Stimulated activated CD4-positive, alpha-beta T cell treated with anti-CD3 and anti-CD28 coated beads, Interleukin-2, amount 100 ng/mL, for 48 hours (primary cell): ENCODE data around the gene PGA4.
"Not testable (repeated sequence)": the region's sequence is repeated elsewhere in the genome, so short reads cannot be mapped to it uniquely, and the experiment has no call there.

Experiments used
- DNase-seq, 2 donors: peaks; one replicate each; pipeline ENCODE4 v3.0.0-alpha.2; 2020

Gene PGA4

GRCh38 chr11:61222047-61222446, at the start of gene PGA4:
Gene PGA4, plus strand, starts transcription at chr11:61222347. Its CDS starts 54 bp downstream, at chr11:61222401.
- DNase-seq: not testable (repeated sequence)

GRCh38 chr11:61172356-61172755, 49.8 kb upstream of the PGA4 start:
- DNase-seq: no peak

- DNase-seq: no peak
These were observed 49.3 kb upstream of the PGA4 start for GRCh38 chr11:61172888-61173287.

GRCh38 chr11:61173456-61173855, 48.7 kb upstream of the PGA4 start:
- no peak for DNase-seq

GRCh38 chr11:61174273-61174672, 47.9 kb upstream of the PGA4 start:
- no peak for DNase-seq

GRCh38 chr11:61174949-61175348, 47.2 kb upstream of the PGA4 start:
- DNase-seq: no peak

- no peak for DNase-seq
These were observed 45.7 kb upstream of the PGA4 start for GRCh38 chr11:61176446-61176845.

- DNase-seq: not testable (repeated sequence)
These were observed 41.9 kb upstream of the PGA4 start for GRCh38 chr11:61180205-61180604.

GRCh38 chr11:61181489-61181888, 40.7 kb upstream of the PGA4 start:
- no peak for DNase-seq

GRCh38 chr11:61183645-61184044, 38.5 kb upstream of the PGA4 start:
- DNase-seq: no peak

GRCh38 chr11:61186504-61186903, 35.6 kb upstream of the PGA4 start:
- no peak for DNase-seq

GRCh38 chr11:61187505-61188130, 34.5 kb upstream of the PGA4 start:
- peak; percentile 81 to 84 for DNase-seq

- DNase-seq: no peak
These were observed 32.2 kb upstream of the PGA4 start for GRCh38 chr11:61189933-61190332.

GRCh38 chr11:61193596-61193995, 28.6 kb upstream of the PGA4 start:
- no peak for DNase-seq

- DNase-seq: no peak
These were observed 27.9 kb upstream of the PGA4 start for GRCh38 chr11:61194169-61194671.

- no peak for DNase-seq
These were observed 27.0 kb upstream of the PGA4 start for GRCh38 chr11:61194981-61195695.

GRCh38 chr11:61195719-61196118, 26.4 kb upstream of the PGA4 start:
- DNase-seq: no peak

- DNase-seq: no peak
These were observed 23.8 kb upstream of the PGA4 start for GRCh38 chr11:61198361-61198760.

- no peak for DNase-seq
These were observed 23.1 kb upstream of the PGA4 start for GRCh38 chr11:61198948-61199523.

GRCh38 chr11:61201476-61201875, 20.7 kb upstream of the PGA4 start:
- DNase-seq: no peak

- not testable (repeated sequence) for DNase-seq
These were observed 19.0 kb upstream of the PGA4 start, which contains the start of gene PGA3 for GRCh38 chr11:61202950-61203746. Gene PGA3, plus strand, starts transcription at chr11:61203515. Its CDS starts 50 bp downstream, at chr11:61203565.

GRCh38 chr11:61203873-61204272, 18.3 kb upstream of the PGA4 start:
- DNase-seq: not testable (repeated sequence)

- DNase-seq: not testable (repeated sequence)
These were observed 17.6 kb upstream of the PGA4 start for GRCh38 chr11:61204502-61205059.
